HCEC 1CT (cell line): Measurements from ENCODE around the gene ARRB2.

Source experiments
- DNase-seq: peaks from one replicate; pipeline ENCODE4 v3.0.0-alpha.2; 2017

Gene ARRB2

GRCh38 chr17:4734857-4735475 lies 24.5 kb downstream of the ARRB2 start:
- DNase-seq, result no peak

- no peak for DNase-seq
Measured at GRCh38 chr17:4735876-4736651, 25.6 kb downstream of the ARRB2 start.

DNA sequence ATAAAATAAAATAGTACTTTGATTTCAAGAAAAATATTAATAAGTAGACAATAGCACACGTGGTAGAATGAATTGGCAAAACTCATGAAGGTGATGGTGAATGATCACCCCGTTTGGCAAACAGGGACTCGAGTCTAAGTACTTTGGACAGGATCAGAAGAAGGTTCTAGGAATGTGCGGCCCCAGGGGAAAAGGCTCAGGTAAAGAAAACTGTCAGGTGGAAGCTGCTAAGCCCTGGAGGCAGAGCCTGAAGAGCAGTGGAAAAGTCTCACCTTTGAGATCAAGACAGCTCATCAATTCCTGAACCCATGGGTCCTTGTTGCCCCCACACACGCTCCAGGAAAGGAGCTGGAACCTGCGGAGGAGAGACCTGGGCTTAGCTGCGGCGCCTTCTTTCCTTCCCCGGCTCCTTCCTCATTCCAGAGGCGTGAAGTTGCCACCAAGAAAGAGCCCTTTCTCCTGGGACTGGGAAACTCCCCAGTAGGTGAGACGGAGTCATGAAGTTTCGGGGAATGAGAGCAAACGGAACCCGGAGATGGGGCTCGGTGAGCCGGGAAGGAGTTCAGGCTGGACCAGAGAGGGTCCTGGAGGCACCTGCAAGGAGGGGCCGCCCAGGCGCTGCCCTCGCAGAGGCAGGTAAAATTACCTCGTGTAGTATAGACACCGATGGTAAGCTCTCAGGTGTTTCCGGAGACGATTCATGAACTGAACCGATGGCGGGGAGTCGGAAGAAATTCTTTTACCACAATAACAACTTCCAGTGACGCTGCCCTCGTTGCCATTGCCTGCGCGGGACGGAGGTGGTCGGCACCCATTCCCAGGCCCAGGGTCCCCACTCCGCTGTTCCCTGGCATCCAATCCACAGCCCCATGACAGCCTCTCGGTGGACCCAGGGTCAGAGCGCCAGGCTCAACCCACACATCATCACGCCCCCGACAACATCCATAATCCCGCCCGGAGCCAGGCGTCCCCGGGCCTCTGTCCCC lies 28.0 kb downstream of the ARRB2 start:
- no peak for DNase-seq

DNA sequence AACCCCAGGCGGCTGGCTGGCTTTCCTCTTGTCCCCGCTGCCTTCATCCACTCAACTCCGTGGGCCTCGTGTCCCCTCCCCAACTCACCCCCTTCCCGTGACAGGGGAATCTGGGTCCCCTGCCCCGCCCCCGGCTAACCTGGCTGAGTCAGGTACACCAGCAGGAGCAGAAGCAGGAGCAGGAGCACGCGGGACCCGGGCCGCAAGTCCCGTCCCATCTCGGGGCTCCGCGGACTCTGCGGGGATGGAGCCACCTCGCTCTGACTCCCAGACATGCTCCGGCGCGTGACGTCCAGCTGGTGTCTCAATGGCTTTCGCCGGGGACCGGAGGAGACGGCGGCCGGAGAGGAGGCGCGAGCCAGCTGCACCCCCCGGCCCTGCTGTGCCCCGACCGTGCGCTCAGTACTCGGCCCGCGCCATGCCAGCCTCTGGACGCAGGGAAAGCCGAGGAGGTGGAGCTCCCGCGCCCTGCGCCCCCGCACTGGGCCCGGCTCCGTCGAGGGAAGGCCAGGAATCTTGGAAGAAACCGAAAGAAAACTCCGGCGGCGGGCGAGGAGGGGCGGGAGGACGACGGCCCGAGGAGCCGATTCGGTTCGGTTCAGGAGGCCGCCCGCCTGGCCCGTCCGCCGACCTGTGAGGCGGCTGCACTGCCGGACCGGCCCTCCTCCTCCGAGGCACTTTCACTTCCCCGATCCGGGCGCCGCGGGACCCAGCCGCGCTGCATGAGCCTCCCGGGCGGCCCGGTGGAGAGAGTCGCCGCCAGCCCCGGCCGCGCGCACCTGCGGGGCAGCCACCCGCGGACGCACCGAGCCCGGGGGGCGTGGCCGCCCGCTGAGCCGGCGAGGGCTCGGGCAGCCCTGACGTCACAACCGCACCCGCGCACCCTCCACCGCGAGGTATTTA lies 28.9 kb downstream of the ARRB2 start, which contains the start of the genes CXCL16 and ZMYND15:
TSS of gene CXCL16 (minus strand) at position 807 of the 903 bp plus-strand sequence. CDS start at position 218, 589 bp downstream.
TSS of gene ZMYND15 (plus strand) at position 712 of the 903 bp plus-strand sequence. CDS start 716 bp downstream, outside the sequence.
- DNase-seq, result no peak

GRCh38 chr17:4740025-4740351 lies 29.6 kb downstream of the ARRB2 start:
- DNase-seq, result no peak

- DNase-seq, result no peak
Measured at GRCh38 chr17:4740584-4740983, 30.2 kb downstream of the ARRB2 start.

DNA sequence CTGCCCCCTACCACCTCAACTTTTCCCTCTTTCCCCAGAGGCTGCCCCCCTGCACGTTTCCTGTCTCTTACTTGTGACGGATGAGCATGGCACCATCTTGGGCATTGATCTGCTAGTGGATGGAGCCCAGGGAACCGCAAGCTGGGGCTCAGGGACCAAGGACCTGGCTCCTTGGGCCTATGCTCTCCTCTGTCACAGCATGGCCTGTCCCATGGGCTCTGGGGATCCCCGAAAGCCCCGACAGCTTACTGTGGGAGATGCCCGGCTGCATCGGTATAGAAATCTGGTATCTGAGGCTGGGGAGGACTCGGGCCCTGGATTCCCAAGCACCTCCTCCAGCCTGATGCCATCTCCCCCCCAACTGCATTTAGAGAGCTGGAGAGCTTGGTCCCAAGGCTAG lies 31.1 kb downstream of the ARRB2 start:
- DNase-seq, result no peak

DNA sequence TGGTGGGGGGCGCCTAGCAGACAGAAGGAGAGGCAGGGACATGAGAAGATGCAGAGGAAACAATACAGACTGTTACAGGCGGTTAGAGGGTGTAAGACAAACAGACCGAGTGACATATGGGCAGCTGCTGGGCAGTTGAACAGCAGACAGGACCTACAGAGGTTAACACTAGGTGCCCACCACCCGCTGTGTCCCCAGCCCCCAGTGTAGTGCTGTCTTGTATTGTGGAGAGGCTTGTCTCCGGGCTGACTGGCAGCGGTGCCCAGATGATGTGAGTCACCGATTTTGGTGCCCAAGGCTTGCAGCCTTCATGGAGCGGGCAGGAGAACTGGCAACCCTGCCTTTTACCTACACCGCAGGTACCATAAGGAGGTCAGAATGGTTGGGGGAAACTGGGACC lies 31.7 kb downstream of the ARRB2 start:
- DNase-seq, result no peak

DNA sequence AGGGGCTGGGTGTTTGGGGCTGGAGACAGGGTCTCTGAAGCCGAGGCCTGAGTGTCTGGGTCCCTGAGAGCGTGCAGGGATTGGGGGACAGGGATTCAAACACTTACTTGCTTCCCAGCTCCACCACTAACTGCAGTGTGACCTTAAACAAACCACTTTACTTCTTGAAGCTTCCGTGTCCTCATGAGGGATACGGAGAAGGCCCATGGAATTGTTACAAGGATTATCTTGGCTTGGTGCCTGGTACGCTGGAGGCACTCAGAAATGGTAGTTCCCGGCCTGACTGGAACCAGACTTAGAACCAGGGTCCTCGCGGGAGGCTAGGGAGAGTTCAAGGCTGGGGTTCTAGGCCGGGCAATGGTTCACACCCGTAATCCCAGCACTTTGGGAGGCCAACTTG lies 32.2 kb downstream of the ARRB2 start:
- DNase-seq, result no peak

- DNase-seq, result no peak
Measured at GRCh38 chr17:4743216-4743615, 32.8 kb downstream of the ARRB2 start.

DNA sequence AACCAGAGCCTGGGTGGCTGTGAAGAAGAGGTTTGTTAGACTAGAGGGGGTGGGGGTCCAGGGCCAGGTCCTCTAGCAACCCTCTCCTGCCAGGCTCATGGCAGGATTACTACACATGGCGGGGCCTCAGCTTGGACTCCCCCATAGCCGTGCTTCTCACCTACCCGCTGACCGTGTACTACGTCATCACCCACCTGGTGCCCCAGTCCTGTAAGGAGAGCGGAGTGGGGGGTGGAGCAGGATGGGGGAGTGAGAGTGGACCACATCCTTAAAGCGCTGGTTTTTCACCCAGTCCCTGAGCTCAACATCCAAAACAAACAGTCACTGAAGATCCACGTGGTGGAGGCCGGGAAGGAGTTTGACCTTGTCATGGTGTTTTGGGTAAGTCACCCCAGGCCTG lies 33.5 kb downstream of the ARRB2 start:
- no peak for DNase-seq

DNA sequence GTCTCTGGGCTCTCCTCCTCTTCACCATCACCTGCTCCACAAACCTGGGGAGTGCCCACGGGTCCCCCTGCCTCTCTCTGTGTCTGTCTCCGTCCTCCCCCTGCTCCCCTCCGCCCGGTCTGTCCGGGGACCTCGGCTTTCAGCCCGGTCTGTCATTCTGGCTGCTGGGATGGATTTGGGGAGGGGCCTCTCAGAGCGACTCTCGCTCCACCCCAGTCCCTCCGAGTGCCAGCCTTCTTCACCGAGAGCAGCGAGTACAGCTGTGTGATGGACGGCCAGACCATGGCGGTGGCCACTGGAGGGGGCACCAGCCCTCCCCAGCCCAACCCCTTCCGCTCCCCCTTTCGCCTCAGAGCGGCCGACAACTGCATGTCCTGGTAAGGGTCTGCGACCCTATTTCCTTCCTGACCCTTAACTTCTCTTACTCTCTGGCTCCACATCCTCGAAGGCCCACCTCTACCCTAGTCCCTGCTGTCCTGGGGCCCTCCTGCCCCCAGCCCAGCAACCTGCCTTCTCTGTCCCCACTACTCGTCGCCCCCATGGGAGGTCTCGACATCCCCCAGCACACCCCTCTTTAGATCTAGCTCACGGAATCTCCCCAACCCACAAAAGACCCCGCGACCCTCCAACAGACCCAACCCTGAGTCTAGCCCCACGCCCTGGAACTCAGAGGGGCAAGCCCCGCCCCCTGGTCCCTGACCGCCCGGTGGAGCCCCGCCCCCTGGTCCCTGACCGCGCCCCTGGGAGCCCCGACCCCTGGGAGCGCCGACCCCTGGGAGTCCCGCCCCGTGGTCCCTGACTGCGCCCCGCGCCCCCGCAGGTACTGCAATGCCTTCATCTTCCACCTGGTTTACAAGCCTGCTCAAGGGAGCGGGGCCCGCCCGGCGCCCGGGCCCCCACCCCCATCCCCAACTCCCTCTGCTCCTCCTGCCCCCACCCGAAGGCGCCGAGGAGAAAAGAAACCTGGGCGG lies 34.9 kb downstream of the ARRB2 start:
- no peak for DNase-seq

DNA sequence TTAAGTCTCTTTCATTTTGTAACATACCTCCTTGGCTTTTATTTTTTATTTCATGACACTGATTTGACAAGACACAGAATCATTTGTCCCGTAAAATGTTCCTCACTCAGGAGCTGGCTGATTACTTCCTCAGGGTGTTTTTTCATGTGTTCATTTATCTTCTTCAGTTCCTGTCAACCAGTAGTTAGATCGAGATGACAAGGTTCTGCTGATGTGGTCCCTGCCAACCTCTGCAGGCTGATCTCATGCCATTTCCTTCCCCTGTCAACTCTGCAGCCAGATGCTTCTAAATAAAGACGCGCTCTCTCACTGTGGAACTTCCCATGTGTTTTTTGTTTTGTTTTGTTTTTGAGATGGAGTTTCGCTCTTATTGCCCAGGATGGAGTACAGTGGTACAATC lies 37.4 kb downstream of the ARRB2 start:
- no peak for DNase-seq

DNA sequence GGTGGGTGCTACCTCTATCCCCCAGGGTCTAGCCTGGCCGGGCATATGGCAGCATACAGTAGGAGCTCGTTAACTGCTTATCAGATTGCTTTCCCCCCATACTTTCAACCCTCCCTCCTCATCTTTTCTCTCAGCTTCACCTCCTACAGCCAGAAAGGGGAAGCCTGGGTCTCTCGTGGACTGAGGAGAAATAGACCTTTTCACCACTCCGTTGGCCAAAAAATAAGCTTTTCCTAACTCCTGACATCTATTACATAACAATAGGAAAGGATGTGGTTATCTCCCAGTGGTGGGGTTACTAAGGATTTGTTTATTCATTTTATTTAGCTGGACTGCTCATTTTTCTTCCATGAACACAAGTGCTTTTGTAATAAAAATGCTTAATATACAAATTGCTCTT lies 38.3 kb downstream of the ARRB2 start:
- DNase-seq, result no peak

GRCh38 chr17:4750606-4751005 lies 40.2 kb downstream of the ARRB2 start:
- DNase-seq, result no peak

DNA sequence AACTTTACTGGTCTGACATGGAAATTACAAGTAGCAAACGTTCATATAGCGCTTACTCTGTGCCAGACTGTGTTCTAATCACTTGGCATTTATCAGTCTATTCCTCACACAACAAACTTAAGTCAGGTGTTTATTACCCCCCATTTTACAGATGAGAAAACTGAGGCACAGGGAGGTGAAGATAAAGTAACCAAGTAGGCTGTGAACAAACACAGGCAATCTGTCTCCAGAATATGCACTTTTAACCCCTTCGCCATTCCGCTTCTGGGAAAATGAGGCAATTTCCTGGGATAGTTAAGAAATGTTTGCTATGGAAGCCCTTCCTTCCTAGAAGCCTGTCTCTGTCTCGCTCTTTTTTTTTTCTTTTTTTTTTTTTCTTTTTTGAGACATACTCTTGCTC lies 41.5 kb downstream of the ARRB2 start:
- DNase-seq, result no peak

GRCh38 chr17:4753392-4753791 lies 43.0 kb downstream of the ARRB2 start:
- DNase-seq, result no peak

DNA sequence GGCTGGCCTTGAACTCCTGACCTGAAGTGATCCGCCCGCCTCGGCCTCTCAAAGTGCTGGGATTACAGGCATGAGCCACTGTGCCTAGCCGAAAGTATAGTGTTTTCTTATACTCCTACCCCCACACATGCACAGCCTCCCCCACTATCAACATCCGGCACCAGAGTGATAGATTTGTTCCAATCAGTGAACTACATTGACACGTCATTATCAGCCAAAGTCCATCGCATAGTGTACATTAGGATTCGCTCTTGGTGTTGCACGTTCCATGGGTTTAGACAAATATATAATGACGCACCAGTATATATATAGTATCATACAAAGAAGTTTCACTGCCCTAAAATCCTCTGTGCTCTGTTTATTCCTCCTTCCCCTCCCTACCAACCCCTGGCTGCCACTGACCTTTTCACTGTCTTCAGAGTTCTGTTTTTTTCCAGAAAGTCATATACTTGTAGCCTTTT lies 49.4 kb downstream of the ARRB2 start:
- DNase-seq, result no peak

DNA sequence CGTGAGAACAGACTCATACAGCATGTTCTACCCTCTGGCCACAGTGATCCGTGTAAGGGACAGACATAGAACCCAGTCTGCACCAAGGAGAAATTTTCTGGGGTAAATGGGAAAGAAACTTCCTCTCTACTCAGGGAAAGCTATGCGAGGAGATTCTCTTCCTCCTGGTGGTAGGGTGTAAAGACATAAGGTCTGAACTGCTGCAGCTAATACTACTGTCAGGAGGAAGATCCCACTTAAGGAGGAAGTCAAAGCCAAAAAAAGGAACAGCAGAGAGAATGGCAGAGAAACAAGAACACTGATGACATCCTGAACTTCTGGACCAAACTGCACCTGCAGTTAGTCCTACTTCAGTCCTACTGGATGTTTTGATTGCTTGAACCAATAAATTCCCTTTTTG lies 54.2 kb downstream of the ARRB2 start:
- no peak for DNase-seq

GRCh38 chr17:4766201-4766600 lies 55.8 kb downstream of the ARRB2 start:
- no peak for DNase-seq

DNA sequence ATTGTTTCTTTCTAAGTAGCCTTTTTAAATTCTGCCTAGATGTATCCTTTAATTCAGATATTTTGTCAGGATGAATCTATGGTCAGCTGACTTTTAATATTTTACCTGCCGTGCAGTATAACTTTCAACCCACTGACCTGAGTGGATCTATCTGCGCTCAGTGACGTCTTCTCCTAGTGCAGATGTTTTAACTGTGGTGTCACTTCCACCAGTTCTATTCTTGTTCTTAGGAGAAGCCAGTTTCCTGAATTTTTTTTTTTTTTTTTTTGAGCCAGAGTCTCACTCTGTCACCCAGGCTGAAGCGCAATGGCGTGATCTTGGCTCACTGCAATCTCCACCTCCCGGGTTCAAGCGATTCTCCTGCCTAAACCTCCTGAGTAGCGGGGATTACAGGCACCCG lies 56.3 kb downstream of the ARRB2 start:
- DNase-seq, result no peak
